ENCODE measurements around the gene SLC49A3. TPM values are rescaled to one million over a fixed set of nuclear protein-coding genes. Genes with fewer than 3 reads are reported as not detected.

SLC49A3 gene
- total RNA-seq, 2 donors from 2014 or later: 10.0 to 12.0 TPM

DNA sequence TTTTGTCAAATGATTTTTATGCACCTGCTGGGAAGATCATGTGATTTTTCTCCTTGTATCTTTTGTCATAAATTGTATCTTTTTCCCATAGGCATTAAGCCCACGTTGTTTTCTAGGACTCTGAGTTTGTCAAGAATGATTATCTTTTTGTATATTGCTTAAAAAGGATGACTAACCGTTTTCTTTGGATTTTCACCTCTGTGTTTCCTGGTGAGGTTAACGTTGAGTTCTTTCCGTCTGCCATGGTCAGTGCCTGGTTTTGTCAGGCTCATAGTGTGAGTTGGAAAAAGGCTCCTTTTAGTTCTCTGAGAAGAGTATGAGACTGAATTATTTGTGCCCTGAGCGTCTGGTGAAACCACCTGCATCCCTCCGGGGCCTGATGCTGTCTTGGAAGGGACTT is 38.6 kb upstream of the SLC49A3 start:
- Histone ChIP-seq H3K4me1 (peaks cover 0 to 18% of the 10 kb centered on the region in 2 donors), H3K36me3 (peaks cover 17% of the 10 kb centered on the region), H3K4me3 (no peak overlapping the region), H3K27ac (no peak overlapping the region), H3K9me3 (no peaks in the 10 kb centered on the region), H3K27me3 (no peaks in the 10 kb centered on the region)
- DNase-seq (ENCODE audit: low spot score): no peak
- TF ChIP-seq, protein P1, sequence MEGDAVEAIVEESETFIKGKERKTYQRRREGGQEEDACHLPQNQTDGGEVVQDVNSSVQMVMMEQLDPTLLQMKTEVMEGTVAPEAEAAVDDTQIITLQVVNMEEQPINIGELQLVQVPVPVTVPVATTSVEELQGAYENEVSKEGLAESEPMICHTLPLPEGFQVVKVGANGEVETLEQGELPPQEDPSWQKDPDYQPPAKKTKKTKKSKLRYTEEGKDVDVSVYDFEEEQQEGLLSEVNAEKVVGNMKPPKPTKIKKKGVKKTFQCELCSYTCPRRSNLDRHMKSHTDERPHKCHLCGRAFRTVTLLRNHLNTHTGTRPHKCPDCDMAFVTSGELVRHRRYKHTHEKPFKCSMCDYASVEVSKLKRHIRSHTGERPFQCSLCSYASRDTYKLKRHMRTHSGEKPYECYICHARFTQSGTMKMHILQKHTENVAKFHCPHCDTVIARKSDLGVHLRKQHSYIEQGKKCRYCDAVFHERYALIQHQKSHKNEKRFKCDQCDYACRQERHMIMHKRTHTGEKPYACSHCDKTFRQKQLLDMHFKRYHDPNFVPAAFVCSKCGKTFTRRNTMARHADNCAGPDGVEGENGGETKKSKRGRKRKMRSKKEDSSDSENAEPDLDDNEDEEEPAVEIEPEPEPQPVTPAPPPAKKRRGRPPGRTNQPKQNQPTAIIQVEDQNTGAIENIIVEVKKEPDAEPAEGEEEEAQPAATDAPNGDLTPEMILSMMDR (IDR thresholded peaks at IDR 0.05): no peak

DNA sequence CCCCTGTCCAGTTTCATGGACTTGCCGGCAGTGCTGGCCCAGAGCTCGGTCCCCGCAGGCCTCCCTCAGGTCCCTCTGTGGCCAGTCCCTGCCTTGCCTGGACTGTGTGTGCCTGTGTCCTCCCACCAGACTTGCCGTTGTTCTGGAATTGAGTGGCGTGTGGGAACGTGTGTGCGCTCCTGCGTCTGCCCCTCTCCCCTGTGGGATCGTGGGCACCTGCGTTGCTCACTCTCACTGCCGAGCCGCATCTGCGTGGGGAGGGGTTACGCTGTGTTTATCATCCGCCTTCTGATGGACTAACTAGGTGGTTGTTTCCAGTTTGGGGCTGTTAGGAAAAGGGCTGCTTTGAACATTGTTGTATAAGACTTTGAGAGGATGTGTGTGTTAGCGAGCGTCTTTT is 37.9 kb upstream of the SLC49A3 start:
- H3K27me3 ChIP-seq: no peaks in the 10 kb centered on the region
- TF ChIP-seq, protein P1 (IDR thresholded peaks at IDR 0.05): no peak
- H3K36me3 ChIP-seq: peaks cover 13% of the 10 kb centered on the region
- H3K9me3 ChIP-seq: no peaks in the 10 kb centered on the region
- H3K27ac ChIP-seq: no peak overlapping the region
- peaks cover 0 to 19% of the 10 kb centered on the region in 2 donors for H3K4me1 ChIP-seq
- no peak for DNase-seq (ENCODE audit: low spot score)
- no peak overlapping the region for H3K4me3 ChIP-seq

DNA sequence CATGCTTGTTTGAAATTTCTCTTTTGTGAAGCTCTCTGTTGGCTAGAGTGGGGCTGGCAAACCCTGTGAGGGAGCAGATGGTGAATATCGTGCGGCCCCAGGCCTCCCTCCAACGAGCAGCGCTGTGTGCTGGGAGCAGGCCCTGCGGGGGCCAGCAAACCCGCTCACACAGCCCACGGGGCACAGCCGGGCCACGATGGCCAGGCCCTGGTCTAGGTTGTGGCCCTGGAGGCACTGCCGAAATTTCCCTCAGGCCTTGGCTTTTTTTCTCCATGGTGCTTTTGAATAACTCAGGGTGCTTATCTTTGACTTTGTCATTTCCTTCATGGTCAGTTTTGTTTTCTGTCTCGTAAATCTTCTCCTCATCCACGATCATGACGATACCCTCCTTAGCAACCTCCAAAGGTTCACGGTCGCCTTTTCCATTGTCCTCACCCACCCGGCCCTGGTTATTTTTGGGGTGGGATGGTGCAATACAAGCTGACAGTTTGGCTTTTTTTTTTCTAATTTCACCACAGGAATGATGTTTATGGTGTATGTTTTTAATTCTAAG is 37.4 kb upstream of the SLC49A3 start:
- no peak for DNase-seq (ENCODE audit: low spot score)

DNA sequence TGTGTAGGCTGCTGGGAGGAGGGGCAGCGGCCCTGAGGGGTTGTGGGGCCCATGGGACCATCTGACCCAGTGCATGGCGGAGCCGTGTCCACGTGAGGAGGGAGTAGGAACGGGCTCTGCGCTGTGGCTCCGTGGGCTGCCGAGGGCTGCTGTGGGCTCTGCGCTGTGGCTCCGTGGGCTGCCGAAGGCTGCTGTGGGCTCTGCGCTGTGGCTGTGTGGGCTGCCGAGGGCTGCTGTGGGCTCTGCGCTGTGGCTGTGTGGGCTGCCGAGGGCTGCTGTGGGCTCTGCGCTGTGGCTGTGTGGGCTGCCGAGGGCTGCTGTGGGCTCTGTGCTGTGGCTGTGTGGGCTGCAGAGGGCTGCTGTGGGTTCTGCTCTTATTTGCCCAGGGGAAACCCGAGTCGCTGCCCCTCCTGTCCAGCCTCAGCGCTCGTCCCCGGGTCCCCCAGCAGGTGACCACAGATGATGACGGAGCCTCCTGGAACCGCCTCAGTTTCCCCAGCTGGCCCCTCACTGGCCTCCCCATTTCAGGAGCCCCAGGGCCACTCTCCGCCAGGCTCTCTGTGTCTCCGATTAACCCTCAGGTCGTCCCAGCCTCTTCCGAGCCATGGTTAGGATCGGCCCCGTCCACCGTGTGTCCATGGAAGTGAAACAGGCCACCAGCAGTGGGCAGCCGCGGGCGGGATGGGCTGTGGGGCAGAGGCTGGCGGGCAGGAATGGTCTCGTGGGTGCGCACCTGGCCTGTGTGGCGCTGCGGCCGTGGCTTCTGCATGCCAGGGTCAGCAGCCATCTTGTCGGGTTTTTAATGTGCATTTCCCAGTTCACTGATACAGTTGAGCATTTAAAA is 36.7 kb upstream of the SLC49A3 start:
- Histone ChIP-seq H3K4me1 (peaks cover 0 to 31% of the 10 kb centered on the region in 2 donors), H3K4me3 (no peak overlapping the region), H3K27me3 (no peaks in the 10 kb centered on the region), H3K9me3 (no peaks in the 10 kb centered on the region), H3K36me3 (peaks cover 6% of the 10 kb centered on the region), H3K27ac (peak overlapping the region in 1 of 2 donors; percentile 53)
- DNase-seq (ENCODE audit: low spot score): no peak
- TF ChIP-seq, protein P1 (IDR thresholded peaks at IDR 0.05): no peak

More for the DNA sequence above, 37.4 kb upstream of the SLC49A3 start:
- no peak overlapping the region for H3K4me3 ChIP-seq
- peaks cover 13% of the 10 kb centered on the region for H3K36me3 ChIP-seq
- H3K9me3 ChIP-seq: no peaks in the 10 kb centered on the region
- TF ChIP-seq, protein P1 (IDR thresholded peaks at IDR 0.05): no peak
- peak overlapping the region in 1 of 2 donors; percentile 53 for H3K27ac ChIP-seq
- no peaks in the 10 kb centered on the region for H3K27me3 ChIP-seq
- peaks cover 0 to 25% of the 10 kb centered on the region in 2 donors for H3K4me1 ChIP-seq

DNA sequence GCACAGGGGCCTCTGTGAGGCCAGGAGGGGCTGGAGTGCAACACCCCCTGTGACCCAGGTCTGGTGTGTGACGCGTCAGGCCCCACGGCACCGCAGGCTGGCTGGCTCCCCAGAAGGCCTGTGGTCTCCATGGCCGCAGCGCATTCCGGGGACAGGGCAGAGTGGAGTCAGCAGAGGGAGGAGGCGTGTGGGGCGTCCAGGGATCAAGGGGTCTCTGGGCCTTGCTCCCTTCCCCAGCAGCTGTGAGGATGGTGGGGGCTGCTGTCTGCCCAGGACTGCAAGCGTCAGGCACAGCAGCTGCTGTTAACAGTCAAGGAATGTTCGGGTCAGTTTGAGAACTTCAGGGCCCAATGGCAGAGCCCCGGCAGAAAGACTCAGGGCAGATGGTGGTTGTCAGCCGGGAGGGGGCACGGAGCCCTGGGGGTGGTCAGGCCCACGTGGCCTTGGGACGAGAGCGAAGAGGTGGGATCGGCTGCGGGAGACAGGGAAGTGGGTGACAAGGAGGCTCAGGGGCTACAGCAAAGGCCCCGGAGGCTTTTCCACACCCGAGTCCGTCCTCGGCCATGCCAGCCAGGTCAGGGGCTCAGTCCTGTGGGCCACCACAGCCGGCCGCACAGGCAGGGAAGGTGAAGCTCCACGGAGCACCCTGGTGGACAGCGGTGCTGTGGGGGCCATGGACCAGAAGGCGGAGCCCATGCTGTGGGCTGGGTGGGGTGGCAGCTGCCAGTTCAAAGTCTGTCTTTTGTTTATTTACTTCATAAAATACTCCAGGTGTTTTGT is 35.0 kb upstream of the SLC49A3 start:
- DNase-seq (ENCODE audit: low spot score): no peak

More for the DNA sequence above, 35.0 kb upstream of the SLC49A3 start:
- Histone ChIP-seq H3K36me3 (peaks cover 3% of the 10 kb centered on the region), H3K27ac (no peak overlapping the region), H3K4me3 (no peak overlapping the region), H3K4me1 (peaks cover 0 to 42% of the 10 kb centered on the region in 2 donors), H3K27me3 (no peaks in the 10 kb centered on the region), H3K9me3 (no peaks in the 10 kb centered on the region)
- TF ChIP-seq, protein P1 (IDR thresholded peaks at IDR 0.05): no peak

All from right atrium auricular region (tissue), 2 donors.